CD4-positive, alpha-beta T cell (primary cell): ENCODE data around the gene TRAPPC14. TPM values are rescaled to one million over a fixed set of nuclear protein-coding genes. Genes with fewer than 3 reads are reported as not detected.

Source experiments
- ATAC-seq: fragments of 200-7000 bp; cut with Tn5 transposase; one replicate; pipeline ENCODE4 v1.10.0; 2022; ENCODE audit warnings: mild to moderate bottlenecking; ENCODE audit not compliant: poor library complexity
- CTCF ChIA-PET: fragments of 350-600 bp; sonication (Branson Sonifier 250); formaldehyde crosslinking; loops from one replicate; lab custom pipeline; 2021; ENCODE audit warnings: antibody characterized with exemption, inconsistent platforms; lab: Charles Lee
- POLR2A ChIA-PET: fragments of 350-600 bp; sonication (Branson Sonifier 250); formaldehyde crosslinking; loops from one replicate; lab custom pipeline; 2021; ENCODE audit warnings: antibody characterized with exemption, inconsistent platforms; lab: Charles Lee
- DNase-seq, 14 experiments: peaks; one replicate each; pipeline ENCODE4 v3.0.0-alpha.2; 2013 to 2020; ENCODE audit warnings: mixed read lengths in 2 of 14
- H3K27ac ChIP-seq, 2 donors: one replicate each; pipeline versions ENCODE4 v1.5.1 to v1.7.0; 2013; ENCODE audit warnings: low read length in 2 of 2, low read depth in 1 of 2, mild to moderate bottlenecking in 1 of 2
- H3K27me3 ChIP-seq, 2 experiments: 1 replicate in 1 of 2; 2 replicates in 1 of 2; pipeline versions ENCODE4 v1.6.1 to v1.7.0; 2013; ENCODE audit warnings: low read length in 2 of 2, control low read depth in 1 of 2, mild to moderate bottlenecking in 1 of 2, moderate library complexity in 1 of 2; ENCODE audit not compliant: insufficient read depth in 2 of 2, control insufficient read depth in 1 of 2
- H3K36me3 ChIP-seq: one replicate; pipeline ENCODE4 v1.6.1; 2013; ENCODE audit warnings: low read length, control low read depth; ENCODE audit not compliant: insufficient read depth
- H3K4me1 ChIP-seq: one replicate; pipeline ENCODE4 v1.6.1; 2013; ENCODE audit warnings: low read length, control low read depth; ENCODE audit not compliant: insufficient read depth
- H3K4me3 ChIP-seq: one replicate; pipeline ENCODE4 v1.5.1; 2013; ENCODE audit warnings: mild to moderate bottlenecking, low read length, moderate library complexity
- H3K9me3 ChIP-seq, 2 experiments: 1 replicate in 1 of 2; 2 replicates in 1 of 2; pipeline versions ENCODE4 v1.6.1 to v1.7.0; 2013; ENCODE audit warnings: low read length in 2 of 2, mild to moderate bottlenecking in 2 of 2, control low read depth in 1 of 2, moderate library complexity in 1 of 2; ENCODE audit not compliant: control insufficient read depth in 1 of 2, insufficient read depth in 1 of 2
- H3K27ac Mint-ChIP-seq: one replicate; pipeline ENCODE4 v1.8.0; 2020; ENCODE audit warnings: mixed read lengths
- H3K27me3 Mint-ChIP-seq: one replicate; pipeline ENCODE4 v1.8.0; 2021; ENCODE audit warnings: mixed read lengths
- H3K36me3 Mint-ChIP-seq: one replicate; pipeline ENCODE4 v1.8.0; 2021; ENCODE audit warnings: low read depth, mixed read lengths
- H3K4me1 Mint-ChIP-seq: one replicate; pipeline ENCODE4 v1.8.0; 2021; ENCODE audit warnings: low read depth, mixed read lengths
- H3K4me3 Mint-ChIP-seq: one replicate; pipeline ENCODE4 v1.8.0; 2020; ENCODE audit warnings: mild to moderate bottlenecking, mixed read lengths
- H3K9me3 Mint-ChIP-seq: one replicate; pipeline ENCODE4 v1.8.0; 2020; ENCODE audit warnings: mixed read lengths
- intact Hi-C, 2 experiments: fragments of 100-400 bp; cut with DNase I in 1 of 2; cut with micrococcal nuclease in 1 of 2; formaldehyde crosslinking; loops; one replicate each; pipeline versions ENCODE4 v1.15.1 to v1.9.0; 2023 to 2025; cut with DNase I, micrococcal nuclease
- total RNA-seq, 174 experiments: library from RNA in 2 of 174; stranded (reverse) in 2 of 174; gene quantifications; one replicate each; pipeline ENCODE4 v1.2.3 and lab custom pipeline; 2021 to 2026
- TF ChIP-seq, protein P1 (sequence below): fragments of 200-600 bp; IDR thresholded peaks from one replicate; pipeline ENCODE4 v1.8.0; 2022; ENCODE audit warnings: antibody characterized with exemption, mild to moderate bottlenecking

Gene TRAPPC14
- total RNA-seq, 2 experiments from 2014 or later: 37.9 to 42.6 TPM

GRCh38 chr7:100128637-100128963 is 29.9 kb downstream of the TRAPPC14 start:
- no peaks in the 10 kb centered on the region for H3K27me3 Mint-ChIP-seq
- POLR2A ChIA-PET: interaction anchor here (1.0 to 3.7 kb wide), 6 partner anchors 8 to 135 kb away, joined by 3 to 29 read pairs (median 8); partner anchors contain the start of genes AP4M1, CNPY4, LAMTOR4 and MCM7
- peak overlapping the region; percentile 80 for H3K27ac Mint-ChIP-seq
- H3K9me3 Mint-ChIP-seq: no peaks in the 10 kb centered on the region
- intact Hi-C loops: no loop called here
- H3K4me1 Mint-ChIP-seq: peaks cover 36% of the 10 kb centered on the region
- H3K36me3 Mint-ChIP-seq: peaks cover 21% of the 10 kb centered on the region
- H3K4me3 Mint-ChIP-seq: peak overlapping the region; percentile 87
- DNase-seq (no peak), ATAC-seq (no peak)
- Histone ChIP-seq H3K9me3 (no peaks in the 10 kb centered on the region), H3K36me3 (peaks cover 13% of the 10 kb centered on the region), H3K27me3 (no peaks in the 10 kb centered on the region), H3K4me1 (peaks cover 44% of the 10 kb centered on the region), H3K4me3 (no peak overlapping the region), H3K27ac (no peak overlapping the region)
- TF ChIP-seq, protein P1, sequence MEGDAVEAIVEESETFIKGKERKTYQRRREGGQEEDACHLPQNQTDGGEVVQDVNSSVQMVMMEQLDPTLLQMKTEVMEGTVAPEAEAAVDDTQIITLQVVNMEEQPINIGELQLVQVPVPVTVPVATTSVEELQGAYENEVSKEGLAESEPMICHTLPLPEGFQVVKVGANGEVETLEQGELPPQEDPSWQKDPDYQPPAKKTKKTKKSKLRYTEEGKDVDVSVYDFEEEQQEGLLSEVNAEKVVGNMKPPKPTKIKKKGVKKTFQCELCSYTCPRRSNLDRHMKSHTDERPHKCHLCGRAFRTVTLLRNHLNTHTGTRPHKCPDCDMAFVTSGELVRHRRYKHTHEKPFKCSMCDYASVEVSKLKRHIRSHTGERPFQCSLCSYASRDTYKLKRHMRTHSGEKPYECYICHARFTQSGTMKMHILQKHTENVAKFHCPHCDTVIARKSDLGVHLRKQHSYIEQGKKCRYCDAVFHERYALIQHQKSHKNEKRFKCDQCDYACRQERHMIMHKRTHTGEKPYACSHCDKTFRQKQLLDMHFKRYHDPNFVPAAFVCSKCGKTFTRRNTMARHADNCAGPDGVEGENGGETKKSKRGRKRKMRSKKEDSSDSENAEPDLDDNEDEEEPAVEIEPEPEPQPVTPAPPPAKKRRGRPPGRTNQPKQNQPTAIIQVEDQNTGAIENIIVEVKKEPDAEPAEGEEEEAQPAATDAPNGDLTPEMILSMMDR: no peak
- CTCF ChIA-PET: interaction anchor here (0.7 to 1.2 kb wide), 2 partner anchors 27 to 53 kb away, joined by 3 read pairs; no protein-coding TSS in a partner anchor

GRCh38 chr7:100127866-100128636 is 30.5 kb downstream of the TRAPPC14 start:
- DNase-seq (peak in 10 of 14 experiments; percentile 5 to 53 (median 23)), ATAC-seq (no peak)
- H3K27me3 ChIP-seq: no peaks in the 10 kb centered on the region
- ChIA-PET CTCF (interaction anchor here (0.7 kb wide), 1 partner anchor 28 kb away, joined by 3 read pairs; no protein-coding TSS in a partner anchor), POLR2A (interaction anchor here (1.0 to 3.7 kb wide), 5 partner anchors 8 to 134 kb away, joined by 3 to 29 read pairs (median 11); partner anchors contain the start of genes AP4M1, CNPY4, LAMTOR4 and MCM7)
- intact Hi-C loops: loop anchor here (1.0 to 2.0 kb wide), 3 partner anchors 9 to 47 kb away; partner anchors contain the start of genes AP4M1 (in 2 of the 2), CNPY4 (in 2 of the 2), MCM7 (in 2 of the 2) and TAF6 (in 2 of the 2)
- H3K4me1 Mint-ChIP-seq: peaks cover 36% of the 10 kb centered on the region
- H3K4me1 ChIP-seq: peaks cover 44% of the 10 kb centered on the region
- H3K27ac ChIP-seq: peak overlapping the region in 1 of 2 donors; percentile 96
- peak overlapping the region; percentile 87 for H3K4me3 Mint-ChIP-seq
- TF ChIP-seq, protein P1: no peak
- H3K4me3 ChIP-seq: peak overlapping the region; percentile 96
- no peaks in the 10 kb centered on the region for H3K27me3 Mint-ChIP-seq
- peaks cover 13% of the 10 kb centered on the region for H3K36me3 ChIP-seq
- no peaks in the 10 kb centered on the region for H3K9me3 ChIP-seq
- peak overlapping the region; percentile 80 for H3K27ac Mint-ChIP-seq
- H3K9me3 Mint-ChIP-seq: no peaks in the 10 kb centered on the region
- peaks cover 24% of the 10 kb centered on the region for H3K36me3 Mint-ChIP-seq

- peaks cover 28% of the 10 kb centered on the region for H3K36me3 Mint-ChIP-seq
- peak; percentile 80 for ATAC-seq
These were observed 31.3 kb downstream of the TRAPPC14 start, which contains the start of gene MBLAC1 for GRCh38 chr7:100126931-100127865. MBLAC1 (plus strand) TSS chr7:100126967; CDS start chr7:100127396, 429 bp downstream.

More at GRCh38 chr7:100126931-100127865, 31.3 kb downstream of the TRAPPC14 start, which contains the start of gene MBLAC1:
- peaks cover 20% of the 10 kb centered on the region for H3K36me3 ChIP-seq
- TF ChIP-seq, protein P1: no peak
- peaks cover 31% of the 10 kb centered on the region for H3K4me1 Mint-ChIP-seq
- H3K27me3 Mint-ChIP-seq: no peaks in the 10 kb centered on the region
- H3K4me3 Mint-ChIP-seq: peak within 1 kb of the TSS; percentile 100
- POLR2A ChIA-PET: interaction anchor here (0.6 to 3.3 kb wide), 27 partner anchors 11 to 547 kb away, joined by 3 to 58 read pairs (median 4); partner anchors contain the start of genes AP4M1, COPS6, LAMTOR4 and MCM7
- no peaks in the 10 kb centered on the region for H3K27me3 ChIP-seq
- peak within 1 kb of the TSS; percentile 100 for H3K27ac Mint-ChIP-seq
- peaks cover 39% of the 10 kb centered on the region for H3K4me1 ChIP-seq
- H3K4me3 ChIP-seq: peak within 1 kb of the TSS; percentile 96
- intact Hi-C loops: loop anchor here (1.0 to 2.0 kb wide), 3 partner anchors 8 to 46 kb away; partner anchors contain the start of genes AP4M1 (in 2 of the 2), CNPY4 (in 2 of the 2), MCM7 (in 2 of the 2) and TAF6 (in 2 of the 2)
- peak; percentile 87 to 97 (median 91) for DNase-seq
- CTCF ChIA-PET: interaction anchor here (1.1 to 1.3 kb wide), 2 partner anchors 26 to 50 kb away, joined by 3 to 5 read pairs; partner anchors contain the start of genes AP4M1, GPC2, MCM7 and STAG3
- H3K9me3 Mint-ChIP-seq: no peaks in the 10 kb centered on the region
- peak within 1 kb of the TSS; percentile 96 to 99 for H3K27ac ChIP-seq
- H3K9me3 ChIP-seq: no peaks in the 10 kb centered on the region
